DND-41 (cell line): ENCODE data around the gene ZMYM3.

Experiments
- EZH2 ChIP-seq: IDR thresholded peaks from 3 replicates; pipeline ENCODE4 v1.6.1; 2012; ENCODE audit warnings: borderline replicate concordance, low read depth, mild to moderate bottlenecking, moderate library complexity, low read length, inconsistent platforms; ENCODE audit not compliant: severe bottlenecking
- TF ChIP-seq, protein P1 (sequence below): IDR thresholded peaks from 2 replicates; pipeline ENCODE4 v1.5.1; 2012; ENCODE audit warnings: borderline replicate concordance, low read length, moderate library complexity, mild to moderate bottlenecking; ENCODE audit not compliant: poor library complexity, severe bottlenecking; ENCODE audit errors: extremely low read depth

DNA sequence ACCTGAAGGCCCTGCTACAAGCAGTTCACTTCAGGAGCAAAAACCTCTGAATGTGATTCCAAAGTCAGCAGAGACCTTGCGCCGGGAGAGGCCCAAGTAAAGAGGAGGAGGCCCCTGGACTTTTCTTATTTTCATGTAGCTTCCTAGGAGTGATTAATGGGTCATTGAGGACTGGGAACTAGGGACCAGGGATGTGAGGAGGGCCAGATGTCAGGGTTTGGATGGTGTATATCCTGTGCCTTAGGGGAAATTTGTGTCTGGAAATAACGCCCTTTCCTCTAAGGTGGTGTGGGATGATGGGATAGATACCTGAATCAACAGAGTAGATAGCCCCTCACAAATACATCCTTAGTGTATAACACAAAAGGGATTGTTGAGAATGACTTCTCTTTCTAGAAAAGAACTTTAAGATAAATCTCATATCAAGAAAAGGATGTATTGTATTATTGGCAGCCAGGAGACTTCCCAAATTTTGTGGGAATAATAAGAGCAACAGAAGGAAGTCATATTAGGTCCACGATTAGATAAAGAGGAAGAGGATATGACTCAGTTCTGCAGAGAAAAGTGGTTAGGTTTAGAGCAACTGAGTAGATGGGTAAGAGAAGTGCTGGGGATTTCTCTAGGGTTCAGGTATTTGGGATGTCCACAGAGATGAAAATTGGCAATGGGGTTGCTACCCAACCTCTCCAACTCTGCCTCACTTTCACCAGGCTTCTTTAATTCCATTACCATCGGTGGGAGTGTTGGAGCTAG lies 48.7 kb upstream of the ZMYM3 start:
- TF ChIP-seq, protein P1, sequence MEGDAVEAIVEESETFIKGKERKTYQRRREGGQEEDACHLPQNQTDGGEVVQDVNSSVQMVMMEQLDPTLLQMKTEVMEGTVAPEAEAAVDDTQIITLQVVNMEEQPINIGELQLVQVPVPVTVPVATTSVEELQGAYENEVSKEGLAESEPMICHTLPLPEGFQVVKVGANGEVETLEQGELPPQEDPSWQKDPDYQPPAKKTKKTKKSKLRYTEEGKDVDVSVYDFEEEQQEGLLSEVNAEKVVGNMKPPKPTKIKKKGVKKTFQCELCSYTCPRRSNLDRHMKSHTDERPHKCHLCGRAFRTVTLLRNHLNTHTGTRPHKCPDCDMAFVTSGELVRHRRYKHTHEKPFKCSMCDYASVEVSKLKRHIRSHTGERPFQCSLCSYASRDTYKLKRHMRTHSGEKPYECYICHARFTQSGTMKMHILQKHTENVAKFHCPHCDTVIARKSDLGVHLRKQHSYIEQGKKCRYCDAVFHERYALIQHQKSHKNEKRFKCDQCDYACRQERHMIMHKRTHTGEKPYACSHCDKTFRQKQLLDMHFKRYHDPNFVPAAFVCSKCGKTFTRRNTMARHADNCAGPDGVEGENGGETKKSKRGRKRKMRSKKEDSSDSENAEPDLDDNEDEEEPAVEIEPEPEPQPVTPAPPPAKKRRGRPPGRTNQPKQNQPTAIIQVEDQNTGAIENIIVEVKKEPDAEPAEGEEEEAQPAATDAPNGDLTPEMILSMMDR = no peak
- no peak for TF ChIP-seq EZH2
